HG02970 (cell line): Measurements from ENCODE around the gene FSD1L.
"Not testable (repeated sequence)": the region's sequence is repeated elsewhere in the genome, so short reads cannot be mapped to it uniquely, and the experiment has no call there.

Experiments used
- ATAC-seq: cut with Tn5 transposase; IDR thresholded peaks from one replicate; pipeline ENCODE4 v1.9.1; 2021; ENCODE audit warnings: mild to moderate bottlenecking, moderate library complexity, moderate number of reproducible peaks; ENCODE audit not compliant: unreplicated experiment, low FRiP score

FSD1L gene

DNA sequence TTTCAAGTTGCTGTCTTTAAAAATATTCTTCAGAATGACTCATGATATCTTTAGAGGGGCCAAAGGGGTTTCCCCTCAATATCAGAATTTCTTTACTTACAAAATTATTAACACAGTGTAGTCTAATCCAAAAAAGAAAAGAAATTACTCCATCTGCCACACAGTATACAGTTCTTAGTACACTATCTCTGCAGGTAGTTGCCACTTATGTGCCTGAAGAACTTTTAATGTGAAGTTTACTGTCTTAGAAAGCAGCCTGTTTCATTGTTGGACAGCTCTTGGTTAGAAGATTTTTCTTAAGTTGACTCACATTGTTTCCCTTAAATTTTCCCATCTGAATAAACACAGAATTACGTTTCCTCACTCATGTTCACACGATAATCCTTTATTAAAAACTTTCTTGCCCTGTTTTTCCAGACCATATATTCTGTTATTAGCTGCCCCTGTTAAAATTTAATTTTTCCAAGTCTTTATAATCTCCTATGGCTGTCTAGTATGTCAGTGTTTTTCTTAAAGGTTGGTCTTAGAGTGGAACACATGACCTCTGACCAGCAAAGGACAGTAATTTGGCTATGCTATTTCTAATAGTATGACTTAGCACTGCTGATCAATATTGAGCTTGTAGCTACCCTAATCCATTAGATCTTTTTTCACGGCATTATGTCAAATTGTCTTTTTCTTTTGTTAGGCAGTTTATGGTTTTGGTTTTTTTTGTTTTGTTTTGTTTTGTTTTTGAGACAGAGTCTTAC lies 88.3 kb downstream of the FSD1L start:
- ATAC-seq, result no peak

DNA sequence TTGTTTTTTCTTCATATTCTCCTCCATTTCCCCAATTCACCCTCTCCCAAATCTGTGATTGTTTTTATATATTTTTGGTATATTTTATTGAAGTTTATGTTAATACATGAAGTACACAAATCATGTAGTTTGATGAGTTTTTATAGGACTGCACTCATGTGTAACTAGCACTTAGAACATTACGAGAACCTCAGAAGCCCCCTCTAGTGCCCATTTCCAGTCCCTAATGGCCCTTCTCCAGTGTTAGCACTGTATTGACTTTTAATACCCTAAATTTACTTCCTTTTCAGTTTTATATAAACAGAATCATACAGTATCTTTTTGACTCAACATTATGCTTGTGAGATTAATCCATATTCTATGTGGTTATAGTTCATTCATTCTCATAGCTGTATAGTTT lies 91.6 kb downstream of the FSD1L start:
- no peak for ATAC-seq

DNA sequence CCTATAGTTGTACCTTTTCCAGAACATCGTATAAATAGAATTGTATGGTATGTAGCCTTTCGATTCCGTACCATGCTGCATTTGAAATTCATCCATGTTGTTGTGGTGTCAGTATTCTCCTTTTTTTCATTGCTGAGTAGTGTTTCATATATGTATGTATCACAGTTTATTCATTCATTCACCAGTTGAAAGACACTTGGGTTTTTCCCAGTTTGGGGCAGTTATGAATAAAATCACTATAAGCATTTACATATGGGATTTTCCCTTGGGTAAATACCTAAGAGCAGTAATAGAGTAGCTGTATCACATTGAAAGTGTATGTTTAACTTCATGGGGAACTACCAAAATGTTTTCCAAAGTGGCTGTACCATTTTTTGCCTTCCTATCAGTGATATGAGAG lies 94.0 kb downstream of the FSD1L start:
- no peak for ATAC-seq

DNA sequence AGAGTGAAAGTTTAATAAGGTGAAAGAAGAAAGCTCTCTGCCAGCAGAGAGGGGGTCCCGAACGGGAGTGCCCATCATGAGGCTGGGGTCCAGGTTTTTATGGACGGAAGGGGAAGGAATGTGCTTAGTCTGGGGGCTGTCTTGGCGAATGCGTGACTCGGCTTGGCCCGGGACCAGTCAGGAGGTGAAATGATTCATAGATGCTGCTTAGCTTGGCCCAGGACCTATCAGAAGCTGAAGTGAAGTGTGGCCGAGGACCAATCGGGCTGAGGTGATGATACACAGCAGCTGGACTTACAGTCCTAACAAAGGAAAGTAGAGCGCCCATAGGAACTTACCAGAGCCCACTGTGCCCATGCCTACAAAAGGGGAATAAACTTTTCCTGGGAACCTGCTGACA lies 106.2 kb downstream of the FSD1L start:
- no peak for ATAC-seq

DNA sequence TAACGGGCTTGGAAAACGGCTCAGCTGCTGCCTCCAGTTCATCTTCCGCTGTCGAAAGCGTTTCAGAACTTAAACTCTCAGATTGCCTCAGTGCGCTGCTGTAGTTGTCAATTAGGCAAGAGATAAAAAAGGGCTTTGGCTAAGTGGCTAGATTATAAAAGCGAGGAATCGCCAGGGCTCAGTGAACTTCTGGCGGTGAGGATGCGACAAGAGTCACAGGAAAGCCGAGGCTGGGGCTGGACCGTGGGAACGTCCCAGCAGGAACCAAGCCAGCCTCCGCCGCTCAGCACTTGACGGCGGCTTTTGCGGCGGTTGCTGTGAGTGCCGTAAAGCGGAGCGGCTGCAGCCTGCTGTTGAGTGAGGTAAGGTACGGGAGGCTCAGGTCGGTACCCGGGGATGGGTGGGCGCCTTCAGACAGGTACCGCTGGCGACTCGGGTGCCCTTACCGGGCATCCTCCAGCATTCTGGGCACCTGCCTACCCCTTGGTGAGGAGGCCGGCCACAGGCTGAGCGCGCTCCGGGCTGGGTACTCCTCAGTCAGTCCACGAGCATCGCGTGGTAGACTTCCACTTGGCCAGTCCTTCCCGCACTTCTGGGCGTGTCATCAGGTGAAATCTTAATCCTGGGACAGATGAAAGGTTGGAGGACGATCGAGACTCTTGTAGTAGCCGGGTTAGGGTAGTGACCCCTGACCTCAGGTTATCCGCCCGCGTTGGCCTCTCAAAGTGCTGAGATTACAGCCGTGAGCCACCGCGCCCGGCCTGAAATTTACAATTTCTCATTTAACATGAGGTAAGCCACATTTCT lies 110.2 kb downstream of the FSD1L start, which contains the start of gene FKTN:
Gene FKTN, plus strand, starts transcription at position 328 of the 807 bp plus-strand sequence. CDS start 16,902 bp downstream, outside the sequence.
- peak; percentile 92 for ATAC-seq

DNA sequence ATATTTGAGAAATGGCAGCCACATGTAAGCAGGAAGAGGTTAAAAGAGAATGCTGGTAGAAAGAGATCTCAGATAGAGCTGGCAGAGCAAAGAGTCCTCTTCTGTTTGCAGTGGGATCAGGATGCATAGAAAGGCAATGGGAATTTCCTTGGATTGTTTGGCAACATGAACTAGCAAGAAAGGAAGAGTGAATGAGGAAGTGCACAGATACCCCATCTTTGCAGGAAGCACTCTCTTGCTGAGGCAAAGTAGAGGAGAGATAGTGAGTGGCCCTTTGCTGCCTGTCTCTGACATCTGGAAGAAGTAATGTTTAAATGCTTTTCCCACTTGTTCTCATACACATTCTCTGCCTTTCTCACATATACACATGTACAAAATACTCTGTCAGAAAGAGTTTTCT lies 124.6 kb downstream of the FSD1L start:
- ATAC-seq, result no peak

DNA sequence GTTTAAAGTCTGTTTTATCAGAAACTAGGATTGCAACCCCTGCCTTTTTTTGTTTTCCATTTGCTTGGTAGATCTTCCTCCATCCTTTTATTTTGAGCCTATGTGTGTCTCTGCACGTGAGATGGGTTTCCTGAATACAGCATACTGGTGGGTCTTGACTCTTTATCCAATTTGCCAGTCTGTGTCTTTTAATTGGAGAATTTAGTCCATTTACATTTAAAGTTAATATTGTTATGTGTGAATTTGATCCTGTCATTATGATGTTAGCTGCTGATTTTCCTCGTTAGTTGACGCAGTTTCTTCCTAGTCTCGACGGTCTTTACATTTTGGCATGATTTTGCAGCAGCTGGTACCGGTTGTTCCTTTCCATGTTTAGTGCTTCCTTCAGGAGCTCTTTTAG lies 132.1 kb downstream of the FSD1L start:
- not testable (repeated sequence) for ATAC-seq

DNA sequence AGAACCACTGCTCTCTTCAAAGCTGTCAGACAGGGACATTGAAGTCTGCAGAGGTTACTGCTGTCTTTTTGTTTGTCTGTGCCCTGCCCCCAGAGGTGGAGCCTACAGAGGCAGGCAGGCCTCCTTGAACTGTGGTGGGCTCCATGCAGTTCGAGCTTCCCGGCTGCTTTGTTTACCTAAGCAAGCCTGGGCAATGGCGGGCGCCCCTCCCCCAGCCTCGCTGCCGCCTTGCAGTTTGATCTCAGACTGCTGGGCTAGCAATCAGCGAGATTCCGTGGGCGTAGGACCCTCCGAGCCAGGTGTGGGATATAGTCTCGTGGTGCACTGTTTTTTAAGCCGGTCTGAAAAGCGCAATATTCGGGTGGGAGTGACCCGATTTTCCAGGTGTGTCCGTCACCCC lies 133.7 kb downstream of the FSD1L start:
- not testable (repeated sequence) for ATAC-seq

DNA sequence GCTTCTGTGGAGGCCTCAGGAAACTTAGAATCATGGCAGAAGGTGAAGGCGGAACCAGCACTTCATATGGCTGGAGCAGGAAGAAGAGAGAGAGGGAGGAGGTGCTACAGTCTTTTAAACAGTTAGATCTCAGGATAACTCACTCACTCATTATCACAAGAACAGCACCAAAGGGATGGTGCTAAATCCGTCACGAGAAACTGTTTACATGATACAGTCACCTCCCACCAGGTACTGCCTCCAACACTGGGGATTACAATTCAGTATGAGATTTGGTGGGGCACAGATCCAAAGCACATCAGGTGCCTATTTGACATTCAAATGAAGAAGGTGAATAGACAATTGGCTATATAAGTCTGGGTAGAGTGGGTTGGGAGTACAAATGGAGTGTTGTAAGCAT lies 145.3 kb downstream of the FSD1L start:
- no peak for ATAC-seq
